Neural progenitor cell (in vitro differentiated cells): Measurements from ENCODE around the gene CTXND1. TPM values are rescaled to one million over a fixed set of nuclear protein-coding genes. Genes with fewer than 3 reads are reported as not detected.
"Not testable (repeated sequence)": the region's sequence is repeated elsewhere in the genome, so short reads cannot be mapped to it uniquely, and the experiment has no call there.

ENCODE experiments used
- DNase-seq: peaks from one replicate; pipeline ENCODE4 v3.0.0-alpha.2; 2016; ENCODE audit warnings: low spot score
- H2AFZ ChIP-seq: fragments of 200-600 bp; sonication (generic); replicated peaks from 2 replicates; pipeline ENCODE4 v1.6.1; 2016; ENCODE audit warnings: antibody characterized with exemption
- H3F3A ChIP-seq: fragments of 200-600 bp; sonication (generic); 2 replicates; pipeline ENCODE4 v1.6.1; 2016; ENCODE audit warnings: antibody characterized with exemption, low read depth
- H3K27ac ChIP-seq: fragments of 200-600 bp; sonication (generic); 2 replicates; pipeline ENCODE4 v1.5.1; 2016; ENCODE audit warnings: mild to moderate bottlenecking
- H3K27me3 ChIP-seq: fragments of 200-600 bp; sonication (generic); 2 replicates; pipeline ENCODE4 v1.6.1; 2016; ENCODE audit warnings: mild to moderate bottlenecking, moderate library complexity
- H3K36me3 ChIP-seq: fragments of 200-600 bp; sonication (generic); 2 replicates; pipeline ENCODE4 v1.5.1; 2016
- H3K4me1 ChIP-seq: fragments of 200-600 bp; sonication (generic); 2 replicates; pipeline ENCODE4 v1.6.1; 2016; ENCODE audit warnings: mixed run types
- H3K4me2 ChIP-seq: fragments of 200-600 bp; sonication (generic); 2 replicates; pipeline ENCODE4 v1.6.1; 2016
- H3K4me3 ChIP-seq: fragments of 200-600 bp; sonication (generic); 2 replicates; pipeline ENCODE4 v1.5.1; 2016
- H3K79me2 ChIP-seq: fragments of 200-600 bp; sonication (generic); 2 replicates; pipeline ENCODE4 v1.6.1; 2016; ENCODE audit warnings: low read depth
- H3K9ac ChIP-seq: fragments of 200-600 bp; sonication (generic); 2 replicates; pipeline ENCODE4 v1.6.1; 2016
- H3K9me3 ChIP-seq: fragments of 200-600 bp; sonication (generic); 2 replicates; pipeline ENCODE4 v1.5.1; 2016; ENCODE audit warnings: low read depth
- H4K20me1 ChIP-seq: fragments of 200-600 bp; sonication (generic); 2 replicates; pipeline ENCODE4 v1.6.1; 2016; ENCODE audit warnings: low read depth
- H3K27ac Mint-ChIP-seq: 3 replicates; pipeline ENCODE4 v1.8.0; 2021; ENCODE audit warnings: mixed read lengths
- H3K27me3 Mint-ChIP-seq: 2 replicates; pipeline ENCODE4 v1.8.0; 2022; ENCODE audit warnings: low read depth, mild to moderate bottlenecking, inconsistent platforms, moderate library complexity, mixed read lengths; ENCODE audit not compliant: insufficient read depth
- H3K36me3 Mint-ChIP-seq: 3 replicates; pipeline ENCODE4 v1.8.0; 2021; ENCODE audit warnings: mixed read lengths
- H3K4me1 Mint-ChIP-seq: 3 replicates; pipeline ENCODE4 v1.8.0; 2021; ENCODE audit warnings: mixed read lengths
- H3K4me3 Mint-ChIP-seq: 3 replicates; pipeline ENCODE4 v1.8.0; 2021; ENCODE audit warnings: mild to moderate bottlenecking, moderate library complexity, mixed read lengths
- H3K9me3 Mint-ChIP-seq: 3 replicates; pipeline ENCODE4 v1.8.0; 2020; ENCODE audit warnings: mixed read lengths
- CTCF ChIP-seq: fragments of 200-600 bp; sonication (generic); IDR thresholded peaks from 2 replicates; pipeline ENCODE4 v1.5.1; 2017; ENCODE audit warnings: antibody characterized with exemption, mild to moderate bottlenecking
- EZH2 ChIP-seq: fragments of 200-600 bp; sonication (generic); IDR thresholded peaks from 2 replicates; pipeline ENCODE4 v1.6.1; 2017; ENCODE audit warnings: antibody characterized with exemption, mild to moderate bottlenecking, moderate library complexity
- EZH2phosphoT487 ChIP-seq: fragments of 200-600 bp; sonication (generic); IDR thresholded peaks from 2 replicates; pipeline ENCODE4 v1.6.1; 2017; ENCODE audit warnings: antibody characterized with exemption
- total RNA-seq: library from RNA; depleted of rRNA; stranded (reverse); fragments of >200 nt; gene quantifications from 2 replicates; pipeline ENCODE4 v1.2.3, GENCODE V29; 2015; ENCODE audit warnings: low replicate concordance

CTXND1 gene
- not detected in 2 replicates for total RNA-seq

GRCh38 chr15:80252121-80252518 lies at the start of gene CTXND1:
TSS of gene CTXND1 (minus strand) at chr15:80252213. CDS start at chr15:80201949, 50,264 bp downstream.
- peaks cover 3% of the 10 kb centered on the region for H3K9me3 Mint-ChIP-seq
- no peaks in the 10 kb centered on the region for H3K79me2 ChIP-seq
- no peaks in the 10 kb centered on the region for H3K9me3 ChIP-seq
- TF ChIP-seq EZH2phosphoT487 (no peak), EZH2 (no peak), CTCF (no peak)
- H3K9ac ChIP-seq: no peak within 1 kb of the TSS
- peak within 1 kb of the TSS; percentile 52 for H3K4me3 ChIP-seq
- peaks cover 94% of the 10 kb centered on the region for H3K27me3 ChIP-seq
- no peak within 1 kb of the TSS for H3K27ac ChIP-seq
- no peak within 1 kb of the TSS for H3K27ac Mint-ChIP-seq
- no peaks in the 10 kb centered on the region for H3K36me3 ChIP-seq
- H3K36me3 Mint-ChIP-seq: no peaks in the 10 kb centered on the region
- DNase-seq: peak; percentile 78
- H2AFZ ChIP-seq: peak within 1 kb of the TSS; percentile 75
- H4K20me1 ChIP-seq: peaks cover 16% of the 10 kb centered on the region
- peaks cover 17% of the 10 kb centered on the region for H3K4me1 Mint-ChIP-seq
- H3F3A ChIP-seq: peaks cover 9% of the 10 kb centered on the region
- H3K4me3 Mint-ChIP-seq: peak within 1 kb of the TSS; percentile 85
- peaks cover 42% of the 10 kb centered on the region for H3K27me3 Mint-ChIP-seq
- H3K4me1 ChIP-seq: peaks cover 9% of the 10 kb centered on the region
- H3K4me2 ChIP-seq: peak within 1 kb of the TSS; percentile 82

- H2AFZ ChIP-seq: no peak overlapping the region
- H3K4me1 ChIP-seq: no peaks in the 10 kb centered on the region
- no peak overlapping the region for H3K4me3 ChIP-seq
- Mint-ChIP-seq H3K27ac (no peak overlapping the region), H3K4me1 (no peaks in the 10 kb centered on the region), H3K9me3 (peaks cover 5% of the 10 kb centered on the region), H3K27me3 (peaks cover 2% of the 10 kb centered on the region), H3K36me3 (no peaks in the 10 kb centered on the region), H3K4me3 (no peak overlapping the region)
- H3K4me2 ChIP-seq: no peak overlapping the region
- H3K79me2 ChIP-seq: no peaks in the 10 kb centered on the region
- no peak for TF ChIP-seq EZH2phosphoT487
- no peak for TF ChIP-seq CTCF
- TF ChIP-seq EZH2: no peak
- no peaks in the 10 kb centered on the region for H3F3A ChIP-seq
- no peak overlapping the region for H3K9ac ChIP-seq
- no peak for DNase-seq
- H3K9me3 ChIP-seq: no peaks in the 10 kb centered on the region
- H4K20me1 ChIP-seq: no peaks in the 10 kb centered on the region
- no peak overlapping the region for H3K27ac ChIP-seq
- no peaks in the 10 kb centered on the region for H3K27me3 ChIP-seq
- H3K36me3 ChIP-seq: no peaks in the 10 kb centered on the region
These were observed 49.5 kb upstream of the CTXND1 start for GRCh38 chr15:80301472-80301871.

- not testable (repeated sequence) for H3F3A ChIP-seq, H3K4me3 ChIP-seq, H3K4me3 Mint-ChIP-seq, H3K36me3 ChIP-seq, H3K9ac ChIP-seq, DNase-seq, H3K36me3 Mint-ChIP-seq, H3K27ac Mint-ChIP-seq, H3K9me3 Mint-ChIP-seq, H3K27me3 ChIP-seq, H2AFZ ChIP-seq, H3K4me1 Mint-ChIP-seq, H3K9me3 ChIP-seq, H3K4me2 ChIP-seq, H4K20me1 ChIP-seq, H3K27ac ChIP-seq, H3K79me2 ChIP-seq, H3K4me1 ChIP-seq, H3K27me3 Mint-ChIP-seq
These were observed 43.8 kb upstream of the CTXND1 start for GRCh38 chr15:80295777-80296176.

- no peaks in the 10 kb centered on the region for H3F3A ChIP-seq
- no peaks in the 10 kb centered on the region for H3K79me2 ChIP-seq
- no peak overlapping the region for H3K27ac ChIP-seq
- no peak overlapping the region for H3K9ac ChIP-seq
- no peaks in the 10 kb centered on the region for H3K9me3 ChIP-seq
- H3K4me2 ChIP-seq: no peak overlapping the region
- no peak overlapping the region for H2AFZ ChIP-seq
- H3K4me3 ChIP-seq: no peak overlapping the region
- Mint-ChIP-seq H3K4me3 (no peak overlapping the region), H3K27me3 (no peaks in the 10 kb centered on the region), H3K9me3 (no peaks in the 10 kb centered on the region), H3K36me3 (no peaks in the 10 kb centered on the region), H3K27ac (no peak overlapping the region), H3K4me1 (peaks cover 3% of the 10 kb centered on the region)
- DNase-seq: no peak
- TF ChIP-seq EZH2: no peak
- TF ChIP-seq CTCF: no peak
- no peak for TF ChIP-seq EZH2phosphoT487
- peaks cover 9% of the 10 kb centered on the region for H3K4me1 ChIP-seq
- no peaks in the 10 kb centered on the region for H4K20me1 ChIP-seq
- no peaks in the 10 kb centered on the region for H3K36me3 ChIP-seq
- no peaks in the 10 kb centered on the region for H3K27me3 ChIP-seq
These were observed 40.1 kb upstream of the CTXND1 start for GRCh38 chr15:80292079-80292478.

GRCh38 chr15:80290891-80291290 lies 38.9 kb upstream of the CTXND1 start:
- H3K27me3 ChIP-seq, H3K4me1 ChIP-seq, H3K36me3 ChIP-seq, H3K79me2 ChIP-seq, H3K27ac Mint-ChIP-seq, H2AFZ ChIP-seq, H4K20me1 ChIP-seq, H3K27me3 Mint-ChIP-seq, H3K27ac ChIP-seq, H3K9me3 Mint-ChIP-seq, H3K9me3 ChIP-seq, H3K4me3 ChIP-seq, H3K9ac ChIP-seq, H3K36me3 Mint-ChIP-seq, H3K4me2 ChIP-seq, DNase-seq, H3F3A ChIP-seq, H3K4me3 Mint-ChIP-seq, H3K4me1 Mint-ChIP-seq: not testable (repeated sequence)
